ENCODE data around the gene AFAP1L2. TPM values are rescaled to one million over a fixed set of nuclear protein-coding genes. Genes with fewer than 3 reads are reported as not detected.
A peak's percentile ranks its signal among the peaks of the same experiment; 100 is the strongest.

Gene AFAP1L2
- total RNA-seq, 1 donor, result 7.3 TPM

GRCh38 chr10:114373631-114374030 lies 30.7 kb downstream of the AFAP1L2 start:
- H3K4me3 ChIP-seq (ENCODE audit: low read depth, low read length), result no peak overlapping the region

GRCh38 chr10:114372995-114373394 lies 31.3 kb downstream of the AFAP1L2 start:
- DNase-seq (ENCODE audit: low read depth), result no peak
- no peak for TF ChIP-seq CTCF (IDR thresholded peaks at IDR 0.05; ENCODE audit: insufficient read depth, low read depth, low read length)
- no peak overlapping the region for H3K4me3 ChIP-seq (ENCODE audit: low read depth, low read length)

More at GRCh38 chr10:114373631-114374030, 30.7 kb downstream of the AFAP1L2 start:
- TF ChIP-seq CTCF (IDR thresholded peaks at IDR 0.05; ENCODE audit: insufficient read depth, low read depth, low read length), result no peak
- DNase-seq (ENCODE audit: low read depth), result no peak

GRCh38 chr10:114372179-114372578 lies 32.1 kb downstream of the AFAP1L2 start:
- H3K4me3 ChIP-seq (ENCODE audit: low read depth, low read length), result no peak overlapping the region
- no peak for TF ChIP-seq CTCF (IDR thresholded peaks at IDR 0.05; ENCODE audit: insufficient read depth, low read depth, low read length)
- no peak for DNase-seq (ENCODE audit: low read depth)

- no peak for TF ChIP-seq CTCF (IDR thresholded peaks at IDR 0.05; ENCODE audit: insufficient read depth, low read depth, low read length)
- no peak overlapping the region for H3K4me3 ChIP-seq (ENCODE audit: low read depth, low read length)
- no peak for DNase-seq (ENCODE audit: low read depth)
Observed at GRCh38 chr10:114370966-114371365, 33.3 kb downstream of the AFAP1L2 start.

GRCh38 chr10:114370199-114370598 lies 34.1 kb downstream of the AFAP1L2 start:
- H3K4me3 ChIP-seq (ENCODE audit: low read depth, low read length), result no peak overlapping the region
- TF ChIP-seq CTCF (IDR thresholded peaks at IDR 0.05; ENCODE audit: insufficient read depth, low read depth, low read length), result no peak
- DNase-seq (ENCODE audit: low read depth), result peak; percentile 28

- no peak overlapping the region for H3K4me3 ChIP-seq (ENCODE audit: low read depth, low read length)
- TF ChIP-seq CTCF (IDR thresholded peaks at IDR 0.05; ENCODE audit: insufficient read depth, low read depth, low read length), result no peak
- no peak for DNase-seq (ENCODE audit: low read depth)
Observed at GRCh38 chr10:114368057-114368391, 36.3 kb downstream of the AFAP1L2 start.

- no peak overlapping the region for H3K4me3 ChIP-seq (ENCODE audit: low read depth, low read length)
- TF ChIP-seq CTCF (IDR thresholded peaks at IDR 0.05; ENCODE audit: insufficient read depth, low read depth, low read length), result no peak
- DNase-seq (ENCODE audit: low read depth), result peak; percentile 97
Observed at GRCh38 chr10:114367351-114368056, 36.8 kb downstream of the AFAP1L2 start.
